ENCODE data around the gene SDHC.
"Not testable (repeated sequence)": the region's sequence is repeated elsewhere in the genome, so short reads cannot be mapped to it uniquely, and the experiment has no call there.

SDHC gene

GRCh38 chr1:161388639-161389038 lies 74.5 kb downstream of the SDHC start:
- no peak for DNase-seq (ENCODE audit: low read depth in 3 of 3)

- not testable (repeated sequence) for DNase-seq (ENCODE audit: low read depth in 3 of 3)
These were observed 75.0 kb downstream of the SDHC start for GRCh38 chr1:161389158-161389557.

GRCh38 chr1:161389691-161390558 lies 75.7 kb downstream of the SDHC start:
- DNase-seq (ENCODE audit: low read depth in 3 of 3), result peak; percentile 84 to 89 (median 85)

GRCh38 chr1:161390559-161390858 lies 76.3 kb downstream of the SDHC start:
- no peak for DNase-seq (ENCODE audit: low read depth in 3 of 3)

- DNase-seq (ENCODE audit: low read depth in 3 of 3), result not testable (repeated sequence)
These were observed 77.0 kb downstream of the SDHC start for GRCh38 chr1:161391136-161391535.

- DNase-seq (ENCODE audit: low read depth in 3 of 3), result no peak
These were observed 77.4 kb downstream of the SDHC start for GRCh38 chr1:161391611-161392010.

GRCh38 chr1:161393151-161393550 lies 79.0 kb downstream of the SDHC start:
- no peak for DNase-seq (ENCODE audit: low read depth in 3 of 3)

GRCh38 chr1:161397038-161397437 lies 82.9 kb downstream of the SDHC start:
- not testable (repeated sequence) for DNase-seq (ENCODE audit: low read depth in 3 of 3)

GRCh38 chr1:161398900-161399256 lies 84.7 kb downstream of the SDHC start:
- DNase-seq (ENCODE audit: low read depth in 3 of 3), result peak in 1 of 3 experiments; percentile 11

- peak; percentile 84 to 92 (median 87) for DNase-seq (ENCODE audit: low read depth in 3 of 3)
These were observed 85.2 kb downstream of the SDHC start for GRCh38 chr1:161399257-161399998.

- DNase-seq (ENCODE audit: low read depth in 3 of 3), result no peak
These were observed 88.3 kb downstream of the SDHC start for GRCh38 chr1:161402446-161402845.

- DNase-seq (ENCODE audit: low read depth in 3 of 3), result no peak
These were observed 89.9 kb downstream of the SDHC start for GRCh38 chr1:161404051-161404597.

- DNase-seq (ENCODE audit: low read depth in 3 of 3), result not testable (repeated sequence)
These were observed 92.4 kb downstream of the SDHC start for GRCh38 chr1:161406551-161406950.

- DNase-seq (ENCODE audit: low read depth in 3 of 3), result no peak
These were observed 93.3 kb downstream of the SDHC start for GRCh38 chr1:161407451-161407985.

GRCh38 chr1:161408429-161409052 lies 94.4 kb downstream of the SDHC start:
- no peak for DNase-seq (ENCODE audit: low read depth in 3 of 3)

GRCh38 chr1:161409848-161410635 lies 95.9 kb downstream of the SDHC start:
- DNase-seq (ENCODE audit: low read depth in 3 of 3), result not testable (repeated sequence)

GRCh38 chr1:161410636-161410970 lies 96.4 kb downstream of the SDHC start:
- not testable (repeated sequence) for DNase-seq (ENCODE audit: low read depth in 3 of 3)
